GM18873 (cell line): Measurements from ENCODE around the gene CTIF.

Source experiments
- ATAC-seq: cut with Tn5 transposase; IDR thresholded peaks from one replicate; pipeline ENCODE4 v1.9.1; 2021; ENCODE audit warnings: mild to moderate bottlenecking, moderate library complexity, moderate number of reproducible peaks; ENCODE audit not compliant: unreplicated experiment, low FRiP score

The CTIF gene

DNA sequence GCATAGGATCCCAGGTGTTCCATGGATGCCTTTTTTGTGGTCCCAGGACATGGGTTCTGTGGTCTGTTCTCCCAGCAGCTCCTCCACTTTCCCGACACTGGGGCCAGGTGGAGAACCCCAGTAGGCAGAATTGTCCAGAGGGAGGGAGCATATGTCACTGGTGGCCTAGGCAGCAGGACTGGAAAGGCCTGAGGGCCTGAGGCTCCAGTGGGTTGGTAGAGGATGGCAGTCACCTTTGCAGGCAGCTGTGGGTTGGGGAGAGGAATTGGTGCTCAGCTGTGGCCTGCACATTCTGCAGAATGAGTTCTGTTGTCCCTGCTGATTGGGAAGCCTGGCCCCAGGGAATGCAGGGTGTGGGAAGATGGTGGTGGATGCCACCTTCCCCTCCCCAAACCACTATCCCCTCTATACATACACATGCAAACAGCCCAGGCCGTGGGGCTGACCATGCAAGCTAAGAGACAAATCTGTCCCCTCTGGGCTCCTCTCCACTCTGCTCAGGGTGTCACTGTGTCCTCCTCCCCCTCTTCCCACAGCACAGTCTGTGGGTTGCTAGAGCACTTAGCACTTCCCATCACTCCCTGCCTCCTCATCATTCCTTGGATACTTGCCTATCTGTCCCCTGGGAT, 11.4 kb downstream of the CTIF start:
- no peak for ATAC-seq

- no peak for ATAC-seq
Measured at GRCh38 chr18:48551100-48551499, 12.3 kb downstream of the CTIF start.

DNA sequence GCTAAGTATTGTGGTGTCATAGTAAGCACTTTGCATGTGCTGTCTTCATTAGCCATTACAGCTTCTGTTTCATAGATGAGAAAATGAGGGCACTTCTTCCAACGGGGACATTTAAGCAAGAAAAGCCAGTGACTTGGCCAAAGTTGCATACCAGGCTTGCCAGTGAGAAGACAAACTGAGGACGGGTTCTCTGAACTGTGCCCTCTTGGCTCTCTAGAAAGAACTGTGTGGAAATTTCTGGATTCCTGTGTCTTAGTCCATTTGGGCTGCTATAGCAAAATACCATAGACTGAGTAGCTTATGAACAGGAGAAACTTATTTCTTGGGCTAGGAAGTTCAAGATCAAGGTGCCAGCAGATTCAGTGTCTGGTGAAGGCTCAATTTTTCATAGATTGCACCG, 13.3 kb downstream of the CTIF start:
- ATAC-seq, result no peak

DNA sequence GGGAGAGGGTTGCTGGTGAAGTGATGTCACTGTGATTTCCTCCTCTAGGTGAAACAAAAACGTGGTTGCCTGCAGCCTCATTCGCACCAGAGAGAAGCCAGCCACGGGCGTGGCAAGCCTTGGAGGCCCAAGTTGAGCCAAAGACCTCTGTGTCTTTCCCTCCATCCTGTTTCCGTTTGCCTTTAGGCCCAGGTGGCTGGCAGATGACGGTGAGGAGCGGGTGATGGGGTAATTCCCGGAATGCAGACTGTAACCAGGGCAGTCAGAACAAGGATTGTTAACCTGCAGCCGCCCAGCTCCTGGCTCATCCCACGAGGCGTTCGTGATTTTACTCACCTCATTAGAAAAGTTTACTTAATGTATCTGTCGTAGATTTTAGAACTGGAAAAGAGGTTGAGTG, 14.4 kb downstream of the CTIF start:
- no peak for ATAC-seq

GRCh38 chr18:48554610-48555400, 16.0 kb downstream of the CTIF start:
- ATAC-seq, result no peak

DNA sequence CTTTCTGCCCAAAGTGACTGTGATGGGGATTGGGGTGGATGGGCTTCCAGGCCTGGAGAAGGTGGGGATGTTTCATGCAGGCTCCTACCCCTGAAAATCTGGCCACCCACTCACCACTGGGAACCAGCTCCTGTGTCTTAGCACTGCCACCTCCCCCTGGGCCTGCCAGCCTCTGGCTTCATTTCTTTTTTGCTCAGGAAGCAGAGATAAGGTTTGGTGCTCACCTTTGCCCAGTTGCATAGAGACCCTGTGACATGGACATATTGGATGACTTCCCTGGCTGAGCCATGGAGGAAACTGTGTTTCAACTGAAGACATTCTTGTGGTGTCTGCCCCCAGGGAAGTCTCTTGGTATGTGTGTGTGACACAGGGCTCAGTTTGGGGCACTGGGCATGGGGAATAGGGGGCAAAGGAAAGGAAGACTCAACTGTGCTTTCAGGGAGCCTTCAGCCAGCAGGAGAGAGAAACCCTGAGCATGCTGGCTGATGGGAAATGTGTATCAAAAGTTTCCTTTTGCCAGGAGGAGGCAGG, 16.7 kb downstream of the CTIF start:
- ATAC-seq, result no peak

GRCh38 chr18:48557640-48558174, 18.9 kb downstream of the CTIF start:
- no peak for ATAC-seq

DNA sequence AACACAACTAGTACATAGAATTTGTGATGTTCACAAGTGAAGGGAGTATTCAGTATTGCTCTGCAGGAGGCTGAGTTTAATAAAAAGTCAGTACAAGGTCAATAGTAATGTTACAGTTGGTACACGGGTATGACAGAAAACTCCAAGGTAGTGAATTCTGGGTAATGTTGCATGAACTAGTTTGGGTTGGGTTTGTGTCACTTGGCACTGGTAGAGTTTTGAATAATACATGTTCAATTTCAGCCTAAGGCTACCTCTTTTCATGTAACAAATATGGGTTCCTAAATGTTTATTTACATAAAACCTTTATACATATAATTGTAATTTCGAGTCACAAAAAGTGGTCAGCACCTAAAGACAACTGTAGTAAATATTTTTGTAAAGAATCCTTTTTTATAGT, 19.4 kb downstream of the CTIF start:
- no peak for ATAC-seq

DNA sequence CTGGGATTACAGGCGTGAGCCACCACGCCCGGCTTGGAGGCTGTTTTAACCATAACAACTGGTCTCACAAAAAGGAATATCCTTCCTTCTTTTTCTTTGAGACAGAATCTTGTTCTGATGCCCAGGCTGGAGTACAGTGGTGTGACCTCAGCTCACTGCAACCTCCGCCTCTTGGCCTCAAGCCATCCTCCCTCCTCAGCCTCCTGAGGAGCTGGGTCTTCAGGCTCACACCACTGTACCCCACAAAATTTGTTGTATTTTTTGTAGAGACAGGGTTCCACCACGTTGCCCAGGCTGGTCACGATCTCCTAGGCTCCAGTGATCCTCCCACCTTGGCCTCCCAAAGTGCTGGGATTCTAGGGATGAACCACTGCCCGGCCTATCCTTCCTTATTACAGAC, 21.7 kb downstream of the CTIF start:
- no peak for ATAC-seq

GRCh38 chr18:48562075-48562474, 23.2 kb downstream of the CTIF start:
- ATAC-seq, result no peak

DNA sequence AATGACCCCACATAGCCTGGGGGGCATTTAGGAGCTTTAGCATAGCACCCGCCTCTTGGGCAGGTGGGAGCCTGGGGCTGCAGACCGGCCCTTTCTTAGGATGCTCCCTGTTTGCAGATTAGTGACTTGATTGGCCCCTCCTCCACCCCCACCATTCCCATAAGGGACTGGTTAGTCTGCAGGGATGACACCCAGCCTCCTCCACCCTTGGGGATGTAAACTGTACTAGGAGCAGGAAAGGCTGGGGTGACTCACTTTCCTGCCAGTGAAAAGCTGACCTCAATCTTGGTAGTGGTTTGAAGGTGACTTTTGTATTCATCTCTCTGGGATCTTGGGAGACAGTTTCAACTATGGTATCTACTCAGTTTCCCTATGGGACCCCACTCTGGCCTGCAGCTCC, 24.2 kb downstream of the CTIF start:
- ATAC-seq, result no peak

DNA sequence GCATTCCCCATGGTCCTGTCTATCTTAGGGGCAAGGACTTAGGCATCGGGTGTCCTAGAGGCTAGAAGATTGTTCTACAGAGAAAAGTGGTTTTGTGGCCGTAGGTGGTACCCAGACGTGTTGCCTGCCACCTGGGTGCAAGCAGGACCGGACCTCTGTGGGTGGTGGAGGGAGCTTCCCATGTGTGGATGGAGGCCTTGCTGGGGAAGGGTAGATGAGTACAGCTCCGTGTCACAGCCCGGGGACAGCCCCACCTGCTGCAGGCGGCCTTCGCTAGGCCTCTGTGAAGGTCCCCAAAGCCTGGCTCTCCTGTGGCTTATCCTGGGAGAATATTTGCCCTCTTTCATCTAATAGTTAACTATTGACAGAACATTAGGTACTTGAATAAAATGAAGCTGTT, 25.3 kb downstream of the CTIF start:
- ATAC-seq, result no peak

- no peak for ATAC-seq
Measured at GRCh38 chr18:48565105-48565504, 26.3 kb downstream of the CTIF start.

DNA sequence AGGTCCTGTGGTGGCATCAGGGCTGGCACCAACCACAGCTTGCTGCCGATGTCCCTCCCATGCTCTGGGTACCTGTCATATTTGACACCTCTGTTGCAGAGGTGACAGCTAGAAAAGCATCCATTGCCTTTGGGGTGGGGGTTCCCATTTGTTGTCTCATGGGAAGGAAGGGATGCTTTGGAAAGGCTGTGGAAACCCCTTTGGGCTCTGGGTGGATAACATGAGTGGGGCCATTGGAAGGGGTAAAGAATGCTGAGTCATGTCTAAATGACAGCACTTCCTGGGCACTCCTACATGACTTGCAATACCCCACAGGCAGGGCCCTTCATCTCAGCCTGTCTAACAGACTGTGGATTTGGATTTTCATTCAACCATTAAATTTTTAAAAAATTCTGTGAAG, 27.8 kb downstream of the CTIF start:
- no peak for ATAC-seq

DNA sequence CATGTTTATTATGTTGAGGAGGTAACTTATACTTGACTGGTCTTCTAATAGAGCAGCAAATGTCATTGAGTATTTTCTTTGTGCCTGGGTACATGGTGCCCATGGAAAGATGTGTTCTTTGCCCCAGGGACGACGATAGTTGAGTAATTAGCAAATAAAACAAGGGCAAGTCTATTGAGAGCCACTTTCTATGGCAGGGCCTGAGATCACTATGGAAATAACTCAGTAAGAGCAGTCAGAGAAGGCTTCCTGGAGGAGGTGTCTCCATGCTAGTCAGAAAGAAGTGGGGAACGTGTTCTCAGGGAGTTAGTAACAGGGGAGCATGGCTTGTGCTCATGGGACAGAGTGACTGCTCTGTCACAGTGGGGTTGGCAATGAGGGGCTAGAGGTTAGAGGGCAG, 28.6 kb downstream of the CTIF start:
- no peak for ATAC-seq

DNA sequence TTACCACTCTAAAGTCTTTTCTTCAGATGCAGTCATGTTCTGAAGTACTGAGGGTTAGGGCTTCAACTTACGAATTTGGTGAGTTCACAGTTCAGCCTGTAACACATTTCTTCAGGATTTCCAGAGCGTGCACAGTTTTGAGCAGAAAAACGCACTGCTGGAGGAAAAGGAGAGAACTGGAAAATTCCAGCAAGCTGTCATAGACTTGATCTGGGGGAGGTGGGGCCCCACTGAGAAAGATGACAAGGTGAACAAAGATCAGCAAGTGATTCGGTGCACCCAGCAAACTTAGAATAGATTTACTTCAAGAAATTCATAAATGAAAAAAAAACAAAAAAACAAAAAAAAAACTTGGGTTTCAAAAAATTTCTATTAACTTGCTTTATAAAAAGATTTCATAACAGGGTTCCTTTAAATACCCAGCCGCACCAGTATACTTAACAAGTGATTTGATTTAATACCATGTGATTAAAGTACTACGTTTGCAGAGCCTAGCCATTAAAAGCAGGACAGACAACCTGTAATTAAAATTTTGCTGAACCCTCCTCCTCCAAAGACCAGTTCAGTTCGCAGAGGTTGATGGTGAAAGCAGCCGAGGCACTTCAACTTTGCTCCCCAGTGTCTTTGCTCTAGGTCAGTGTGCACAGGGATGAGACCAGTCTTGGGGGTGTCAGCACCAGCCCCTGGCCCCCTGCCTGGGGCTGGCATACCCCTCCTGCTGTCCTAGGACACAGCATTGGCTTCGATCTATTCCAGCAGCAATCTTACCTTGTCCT, 30.5 kb downstream of the CTIF start:
- ATAC-seq, result no peak

DNA sequence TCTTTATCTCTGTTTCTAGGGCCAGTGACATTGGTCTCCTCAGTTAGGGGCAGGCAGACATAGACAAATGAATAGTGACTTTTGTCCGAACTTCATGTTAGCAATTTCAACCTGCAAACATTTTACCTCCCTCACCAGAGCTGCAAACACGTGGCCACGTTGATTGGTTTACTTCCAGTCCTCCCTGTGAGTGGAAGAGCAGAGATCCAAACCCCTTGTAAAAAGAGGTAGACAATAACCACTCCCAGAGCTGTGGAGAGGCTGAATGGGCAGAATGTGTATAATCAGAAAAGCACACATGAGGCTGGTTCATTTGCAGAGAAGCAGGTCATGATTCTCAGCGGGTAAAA, 31.1 kb downstream of the CTIF start:
- no peak for ATAC-seq

DNA sequence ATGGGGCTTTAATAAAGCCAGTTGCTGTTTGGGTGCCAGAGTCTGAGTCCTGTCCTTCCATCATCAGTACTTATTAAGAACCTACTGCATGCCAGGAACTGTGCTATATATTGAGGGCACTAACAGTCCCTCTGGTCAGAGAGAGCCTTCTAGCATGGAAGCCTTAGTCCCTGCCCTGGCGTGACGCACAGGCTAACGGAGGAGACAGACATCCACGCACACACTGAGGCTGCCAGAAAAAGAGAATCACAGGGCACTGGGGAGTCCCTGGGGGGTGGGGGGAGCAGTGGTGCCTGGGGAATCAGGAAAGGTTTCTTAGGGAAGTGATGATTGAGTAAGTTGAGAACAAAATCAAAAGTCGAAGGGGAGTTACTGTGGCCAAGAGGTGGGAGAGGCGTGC, 31.5 kb downstream of the CTIF start:
- ATAC-seq, result no peak

DNA sequence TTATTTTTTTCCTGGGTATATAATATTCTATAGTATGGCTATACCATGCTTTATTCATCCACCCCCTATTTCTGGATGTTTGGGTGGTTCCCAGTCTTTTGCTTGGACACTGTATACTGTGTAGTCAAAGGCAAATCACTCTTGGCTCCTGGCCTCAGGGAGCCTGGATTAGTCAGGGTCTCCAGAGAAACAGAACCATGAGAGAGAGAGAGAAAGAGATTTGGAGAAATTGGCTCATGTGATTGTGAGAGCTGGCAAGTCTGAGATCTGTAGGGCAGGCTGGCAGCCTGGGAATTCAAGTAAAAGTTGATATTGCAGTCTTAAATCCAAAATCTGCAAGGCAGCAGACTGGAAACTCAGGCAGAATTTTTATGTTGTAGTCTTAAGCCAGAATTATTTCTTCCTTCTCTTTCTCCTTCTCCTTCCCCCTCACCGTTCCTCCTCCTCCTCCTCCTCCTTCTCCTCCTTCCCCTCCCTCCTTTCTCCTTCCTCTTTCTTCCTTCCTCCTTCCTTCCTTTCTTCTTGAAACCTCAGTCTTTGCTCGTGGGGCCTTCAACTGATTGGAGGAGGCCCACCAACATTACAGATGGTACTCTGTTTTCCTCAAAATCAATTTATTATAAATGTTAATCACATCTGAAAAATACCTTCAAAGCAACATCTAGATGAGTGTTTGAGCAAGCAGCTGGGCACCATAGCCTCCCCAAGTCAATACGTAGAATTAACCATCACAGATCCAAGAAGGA, 33.0 kb downstream of the CTIF start:
- no peak for ATAC-seq

GRCh38 chr18:48572402-48573126, 33.7 kb downstream of the CTIF start:
- no peak for ATAC-seq
